ENCODE data around the gene FRS3.

DNA sequence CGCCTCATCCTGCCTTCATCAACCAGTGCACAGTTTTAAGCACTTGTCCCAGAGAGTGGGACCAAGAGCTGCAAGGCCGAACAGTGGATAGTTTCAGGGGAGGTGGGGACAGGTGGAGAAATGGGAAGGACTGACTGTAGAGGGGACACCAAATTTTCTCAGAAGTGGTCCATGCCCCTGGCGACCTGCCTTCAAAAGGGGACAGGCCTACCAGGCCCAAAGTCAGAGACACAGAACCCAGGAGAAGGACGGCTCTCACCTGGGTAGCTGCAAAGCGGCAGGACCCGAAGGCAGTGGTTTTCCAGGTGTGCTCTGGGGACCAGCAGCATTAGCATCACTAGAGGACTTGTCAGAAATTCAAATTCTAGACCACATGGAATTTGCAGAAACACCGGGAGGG lies 50.1 kb downstream of the FRS3 start:
- TF ChIP-seq CTCF (IDR thresholded peaks at IDR 0.05; ENCODE audit: insufficient read depth, low read depth, low read length) (no peak), EZH2 (IDR thresholded peaks at IDR 0.05; ENCODE audit: insufficient read depth, low read length) (no peak)
